ENCODE measurements around the gene RCSD1. TPM values are rescaled to one million over a fixed set of nuclear protein-coding genes. Genes with fewer than 3 reads are reported as not detected.
A peak's percentile ranks its signal among the peaks of the same experiment; 100 is the strongest.

RCSD1 gene, protein sequence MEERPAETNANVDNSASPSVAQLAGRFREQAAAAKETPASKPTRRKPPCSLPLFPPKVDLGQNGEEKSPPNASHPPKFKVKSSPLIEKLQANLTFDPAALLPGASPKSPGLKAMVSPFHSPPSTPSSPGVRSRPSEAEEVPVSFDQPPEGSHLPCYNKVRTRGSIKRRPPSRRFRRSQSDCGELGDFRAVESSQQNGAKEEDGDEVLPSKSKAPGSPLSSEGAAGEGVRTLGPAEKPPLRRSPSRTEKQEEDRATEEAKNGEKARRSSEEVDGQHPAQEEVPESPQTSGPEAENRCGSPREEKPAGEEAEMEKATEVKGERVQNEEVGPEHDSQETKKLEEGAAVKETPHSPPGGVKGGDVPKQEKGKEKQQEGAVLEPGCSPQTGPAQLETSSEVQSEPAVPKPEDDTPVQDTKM
- total RNA-seq (2021) (not detected in 2 replicates), Bru-seq, nascent RNA (percentile 4 among the genes with signal in this experiment), BruChase-seq, experiment 1, labeled RNA remaining after a 2-hour chase (not detected), BruChase-seq, experiment 2, labeled RNA remaining after a 6-hour chase (not detected)
- long read RNA-seq: 0 reads

GRCh38 chr1:167629681-167630567, at the start of gene RCSD1:
Gene RCSD1 (plus strand): TSS chr1:167630232. CDS start chr1:167630424, 192 bp downstream.
- H3K4me3 ChIP-seq (ENCODE audit: low read depth, low read length, poor library complexity, severe bottlenecking): peak within 1 kb of the TSS; percentile 39
- CTCF ChIA-PET: no interaction called here
- no peak within 1 kb of the TSS for H3K27ac ChIP-seq (ENCODE audit: low read depth, low read length, poor library complexity, severe bottlenecking)
- no peaks in the 10 kb centered on the region for H3K9me3 ChIP-seq (ENCODE audit: low read depth, low read length, poor library complexity, severe bottlenecking)
- no peak for DNase-seq (ENCODE audit: low spot score)
- TF ChIP-seq, protein P1, sequence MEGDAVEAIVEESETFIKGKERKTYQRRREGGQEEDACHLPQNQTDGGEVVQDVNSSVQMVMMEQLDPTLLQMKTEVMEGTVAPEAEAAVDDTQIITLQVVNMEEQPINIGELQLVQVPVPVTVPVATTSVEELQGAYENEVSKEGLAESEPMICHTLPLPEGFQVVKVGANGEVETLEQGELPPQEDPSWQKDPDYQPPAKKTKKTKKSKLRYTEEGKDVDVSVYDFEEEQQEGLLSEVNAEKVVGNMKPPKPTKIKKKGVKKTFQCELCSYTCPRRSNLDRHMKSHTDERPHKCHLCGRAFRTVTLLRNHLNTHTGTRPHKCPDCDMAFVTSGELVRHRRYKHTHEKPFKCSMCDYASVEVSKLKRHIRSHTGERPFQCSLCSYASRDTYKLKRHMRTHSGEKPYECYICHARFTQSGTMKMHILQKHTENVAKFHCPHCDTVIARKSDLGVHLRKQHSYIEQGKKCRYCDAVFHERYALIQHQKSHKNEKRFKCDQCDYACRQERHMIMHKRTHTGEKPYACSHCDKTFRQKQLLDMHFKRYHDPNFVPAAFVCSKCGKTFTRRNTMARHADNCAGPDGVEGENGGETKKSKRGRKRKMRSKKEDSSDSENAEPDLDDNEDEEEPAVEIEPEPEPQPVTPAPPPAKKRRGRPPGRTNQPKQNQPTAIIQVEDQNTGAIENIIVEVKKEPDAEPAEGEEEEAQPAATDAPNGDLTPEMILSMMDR (conservative IDR thresholded peaks at IDR 0.05; ENCODE audit: low read depth, low read length): no peak
- TF ChIP-seq EZH2 (IDR thresholded peaks at IDR 0.05; ENCODE audit: borderline replicate concordance, low read depth, low read length, poor library complexity, severe bottlenecking): no peak
- H3K4me1 ChIP-seq (ENCODE audit: insufficient read depth, low read length, poor library complexity, severe bottlenecking): no peaks in the 10 kb centered on the region
- peaks cover 27% of the 10 kb centered on the region for H3K27me3 ChIP-seq (replicated peaks; ENCODE audit: insufficient read depth, low read depth, low read length, poor library complexity)
- POLR2A ChIA-PET (ENCODE audit: low non-redundant PET): no interaction called here
- H3K36me3 ChIP-seq (ENCODE audit: insufficient read depth, low read length, poor library complexity, severe bottlenecking): no peaks in the 10 kb centered on the region
- BruUV-seq (replicated peaks): no TSS peak
- intact Hi-C loops (cut with micrococcal nuclease; ENCODE audit: unreplicated experiment): no loop called here

- intact Hi-C loops (cut with micrococcal nuclease; ENCODE audit: unreplicated experiment): no loop called here
- POLR2A ChIA-PET (ENCODE audit: low non-redundant PET): no interaction called here
- no TSS peak for BruUV-seq (replicated peaks)
These were observed 48.0 kb upstream of the RCSD1 start for GRCh38 chr1:167582064-167582463.

DNA sequence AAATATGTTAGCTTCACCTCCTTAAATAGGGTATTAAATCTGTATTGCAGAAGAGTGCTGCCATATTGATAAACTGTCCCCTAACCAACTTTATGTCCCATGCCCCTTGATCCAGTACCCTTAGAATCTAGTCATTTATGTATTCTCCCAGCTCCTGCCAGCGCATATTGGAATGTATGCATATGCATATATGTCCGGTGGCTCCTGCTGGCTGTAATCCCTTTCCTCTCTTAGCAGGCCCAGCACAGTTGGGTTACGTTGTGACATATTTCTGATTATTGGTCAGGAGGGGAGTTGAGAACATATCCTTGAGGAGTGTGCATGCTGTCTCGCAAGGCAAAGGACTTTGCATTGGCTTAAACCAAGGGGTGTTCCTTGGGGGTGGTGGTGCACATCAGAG, 47.3 kb upstream of the RCSD1 start:
- intact Hi-C loops (cut with micrococcal nuclease; ENCODE audit: unreplicated experiment): no loop called here
- H3K4me3 ChIP-seq (ENCODE audit: low read depth, low read length, poor library complexity, severe bottlenecking): no peak overlapping the region
- no peak overlapping the region for H3K27ac ChIP-seq (ENCODE audit: low read depth, low read length, poor library complexity, severe bottlenecking)
- H3K9me3 ChIP-seq (ENCODE audit: low read depth, low read length, poor library complexity, severe bottlenecking): no peaks in the 10 kb centered on the region
- no peaks in the 10 kb centered on the region for H3K36me3 ChIP-seq (ENCODE audit: insufficient read depth, low read length, poor library complexity, severe bottlenecking)
- no peaks in the 10 kb centered on the region for H3K4me1 ChIP-seq (ENCODE audit: insufficient read depth, low read length, poor library complexity, severe bottlenecking)
- peaks cover 5% of the 10 kb centered on the region for H3K27me3 ChIP-seq (replicated peaks; ENCODE audit: insufficient read depth, low read depth, low read length, poor library complexity)
- DNase-seq (ENCODE audit: low spot score): no peak
- ChIA-PET CTCF (no interaction called here), POLR2A (ENCODE audit: low non-redundant PET) (no interaction called here)
- no TSS peak for BruUV-seq (replicated peaks)
- TF ChIP-seq, protein P1 (conservative IDR thresholded peaks at IDR 0.05; ENCODE audit: low read depth, low read length): no peak
- TF ChIP-seq EZH2 (IDR thresholded peaks at IDR 0.05; ENCODE audit: borderline replicate concordance, low read depth, low read length, poor library complexity, severe bottlenecking): no peak

More at GRCh38 chr1:167582064-167582463, 48.0 kb upstream of the RCSD1 start:
- H3K27me3 ChIP-seq (replicated peaks; ENCODE audit: insufficient read depth, low read depth, low read length, poor library complexity): peaks cover 8% of the 10 kb centered on the region
- H3K4me1 ChIP-seq (ENCODE audit: insufficient read depth, low read length, poor library complexity, severe bottlenecking): no peaks in the 10 kb centered on the region
- H3K9me3 ChIP-seq (ENCODE audit: low read depth, low read length, poor library complexity, severe bottlenecking): no peaks in the 10 kb centered on the region
- CTCF ChIA-PET: no interaction called here
- H3K27ac ChIP-seq (ENCODE audit: low read depth, low read length, poor library complexity, severe bottlenecking): no peak overlapping the region
- no peaks in the 10 kb centered on the region for H3K36me3 ChIP-seq (ENCODE audit: insufficient read depth, low read length, poor library complexity, severe bottlenecking)
- no peak overlapping the region for H3K4me3 ChIP-seq (ENCODE audit: low read depth, low read length, poor library complexity, severe bottlenecking)
- DNase-seq (ENCODE audit: low spot score): no peak
- no peak for TF ChIP-seq EZH2 (IDR thresholded peaks at IDR 0.05; ENCODE audit: borderline replicate concordance, low read depth, low read length, poor library complexity, severe bottlenecking)
- TF ChIP-seq, protein P1 (conservative IDR thresholded peaks at IDR 0.05; ENCODE audit: low read depth, low read length): no peak

Measured in A673 (cell line).